8988T (cell line): ENCODE results near the gene SYT14.
"Not testable (repeated sequence)": the region's sequence is repeated elsewhere in the genome, so short reads cannot be mapped to it uniquely, and the experiment has no call there.

Experiments used
- DNase-seq: peaks from one replicate; pipeline ENCODE4 v3.0.0; 2011

The SYT14 gene

DNA sequence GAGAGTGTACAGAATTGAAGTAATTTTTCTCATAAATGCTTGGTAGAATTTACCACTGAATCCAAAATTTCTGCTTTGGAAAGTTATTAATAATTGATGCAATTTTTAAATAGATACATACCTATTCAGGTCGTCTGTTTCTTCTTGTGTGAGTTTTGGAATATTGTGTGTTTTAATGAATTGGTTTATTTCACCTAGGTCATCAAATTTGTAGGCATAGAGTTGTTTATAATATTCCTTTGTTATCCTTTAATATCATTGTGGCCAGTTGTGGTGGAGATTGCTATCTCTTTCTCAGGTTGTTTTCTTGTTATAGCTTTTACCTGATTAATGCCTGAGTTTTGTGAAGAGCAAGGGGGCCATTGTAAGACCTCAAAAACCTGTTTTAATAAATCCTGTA is 93.5 kb downstream of the SYT14 start:
- no peak for DNase-seq

DNA sequence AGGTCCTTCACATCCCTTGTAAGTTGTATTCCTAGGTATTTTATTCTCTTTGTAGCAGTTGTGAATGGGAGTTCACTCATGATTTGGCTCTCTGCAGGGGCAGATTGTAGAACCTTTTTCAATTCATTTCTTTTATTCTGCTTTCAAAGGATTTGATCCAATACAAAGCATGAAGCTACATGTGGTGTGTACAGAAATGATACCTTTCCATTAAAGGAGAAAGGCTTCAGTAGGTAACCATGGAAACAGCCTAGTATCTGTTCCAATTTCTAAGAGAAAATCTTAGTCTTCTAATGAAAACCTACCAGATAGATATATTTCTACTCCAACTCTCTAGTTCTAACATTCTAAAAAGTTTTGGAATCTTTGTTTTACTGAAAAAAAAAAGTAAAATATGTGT is 105.0 kb downstream of the SYT14 start:
- no peak for DNase-seq

DNA sequence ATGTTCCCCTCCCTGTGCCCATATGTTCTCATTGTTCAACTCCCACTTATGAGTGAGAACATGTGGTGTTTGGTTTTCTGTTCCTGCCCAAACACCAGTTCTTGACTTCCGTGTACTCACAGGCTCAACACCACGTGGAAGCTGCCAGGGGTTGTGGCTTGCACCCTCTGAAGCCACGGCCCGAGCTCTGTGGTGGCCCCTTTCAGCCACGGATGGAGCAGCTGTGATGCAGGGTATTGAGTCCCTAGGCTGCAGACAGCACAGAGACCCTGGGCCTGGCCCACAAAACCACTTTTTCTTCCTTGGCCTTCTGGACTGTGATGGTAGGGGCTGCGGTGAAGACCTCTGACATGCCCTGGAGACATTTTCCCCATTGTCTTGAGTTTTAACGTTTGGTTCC is 111.6 kb downstream of the SYT14 start:
- DNase-seq = no peak

DNA sequence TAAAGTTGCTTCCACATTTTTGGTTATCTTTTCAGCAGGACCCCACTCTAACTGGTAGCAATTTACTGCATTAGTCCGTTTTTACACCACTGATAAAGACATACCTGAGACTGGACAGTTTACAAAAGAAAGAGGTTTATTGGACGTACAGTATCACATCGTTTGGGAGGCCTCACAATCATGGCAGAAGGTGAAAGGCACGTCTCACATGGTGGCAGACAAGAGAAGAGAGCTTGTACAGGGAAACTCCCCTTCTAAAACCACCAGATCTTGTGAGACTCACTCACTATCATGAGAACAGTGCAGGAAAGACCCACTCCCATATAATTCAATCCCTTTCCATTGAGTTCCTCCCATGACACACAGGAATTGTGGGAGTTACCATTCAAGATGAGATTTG is 112.5 kb downstream of the SYT14 start:
- not testable (repeated sequence) for DNase-seq

DNA sequence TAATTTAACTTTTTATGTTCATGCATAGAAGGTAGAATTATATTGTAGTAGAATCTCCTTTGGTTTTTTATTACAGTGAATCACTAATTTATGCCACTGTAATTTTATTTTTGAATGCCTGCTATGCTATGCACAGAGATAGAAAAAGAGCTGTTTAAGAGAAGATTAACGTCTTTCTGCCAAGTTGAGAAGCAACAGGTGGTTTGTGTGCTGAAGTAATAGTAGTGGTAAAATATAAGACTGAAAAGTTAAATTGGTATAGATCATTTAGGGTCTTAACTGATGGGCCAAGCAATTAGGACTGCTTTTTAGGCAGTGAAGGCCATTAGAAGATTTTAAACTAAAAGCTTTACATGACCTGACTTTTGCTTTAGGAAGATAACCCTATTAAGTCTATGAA is 115.1 kb downstream of the SYT14 start:
- DNase-seq = no peak

DNA sequence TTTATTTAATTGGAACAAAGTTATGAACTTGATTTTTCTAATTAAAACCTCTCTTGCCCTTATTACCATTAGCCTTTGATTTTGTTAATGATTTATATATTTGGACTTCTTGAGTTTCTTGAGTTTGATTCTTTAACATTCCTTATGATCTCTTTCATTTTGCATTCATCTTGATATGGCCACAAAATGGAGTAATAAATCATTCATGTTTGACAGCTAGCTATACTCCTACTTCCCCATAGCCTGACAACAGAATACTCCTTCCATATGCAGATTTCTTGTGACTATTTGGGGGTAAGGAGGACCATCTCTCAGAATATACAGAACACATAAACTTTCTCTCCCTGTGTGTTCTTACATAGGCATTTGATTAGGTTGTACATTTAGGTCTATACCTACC is 119.6 kb downstream of the SYT14 start:
- no peak for DNase-seq

DNA sequence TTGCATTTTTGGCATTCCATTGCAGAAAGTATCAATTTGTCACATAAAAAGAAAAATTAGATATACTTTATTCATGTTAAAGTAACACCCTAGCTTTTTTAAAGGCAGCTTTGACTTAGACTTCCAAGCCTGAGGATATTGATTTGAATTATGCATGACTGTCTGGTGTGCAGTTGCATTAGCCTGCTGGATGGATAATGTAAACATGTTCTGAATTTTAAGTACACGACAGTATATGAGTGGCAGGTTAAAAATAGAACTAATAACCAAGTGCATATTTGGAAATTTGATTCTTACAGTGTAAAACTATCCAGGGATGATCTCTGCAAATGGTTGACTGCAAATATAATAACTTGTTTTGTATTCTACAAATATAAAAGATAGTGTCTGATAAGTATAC is 124.0 kb downstream of the SYT14 start:
- DNase-seq = no peak

DNA sequence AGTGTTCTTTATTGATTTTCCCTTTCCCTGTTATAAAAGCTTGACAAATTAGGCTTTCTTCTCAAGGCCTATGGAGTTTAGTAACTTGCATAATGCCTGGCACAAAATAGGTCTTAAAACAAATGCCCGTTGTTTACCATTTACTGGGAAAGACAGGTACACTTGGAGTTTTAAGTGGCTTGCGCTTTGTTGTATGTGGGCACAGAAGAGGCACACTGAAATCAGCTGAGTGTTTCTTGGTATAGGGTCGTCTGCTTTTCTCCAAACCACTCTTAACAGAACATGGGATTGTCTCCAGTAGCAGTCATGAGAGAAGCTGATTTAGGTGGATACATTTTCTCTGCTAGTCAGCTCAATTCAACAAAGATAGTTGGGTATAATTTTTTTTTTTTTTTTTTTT is 132.5 kb downstream of the SYT14 start:
- DNase-seq = no peak

DNA sequence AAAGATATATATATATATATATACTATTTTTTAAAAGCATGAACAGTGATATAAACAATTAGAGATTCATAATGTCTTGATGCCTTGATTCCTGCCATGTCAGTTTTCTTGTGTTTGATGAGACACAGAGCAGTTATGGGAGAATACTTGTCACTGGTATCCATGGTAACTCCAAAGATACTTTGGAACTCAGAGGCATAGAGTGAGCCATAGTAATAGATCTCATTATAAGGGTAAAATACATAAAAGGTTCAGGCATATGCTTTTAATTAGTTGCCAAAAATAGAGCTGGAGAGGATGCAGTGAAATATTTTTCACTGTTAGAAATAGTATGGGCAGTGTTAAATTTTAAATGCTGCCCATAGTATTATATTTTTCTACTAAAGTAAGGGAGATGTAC is 134.1 kb downstream of the SYT14 start:
- no peak for DNase-seq

DNA sequence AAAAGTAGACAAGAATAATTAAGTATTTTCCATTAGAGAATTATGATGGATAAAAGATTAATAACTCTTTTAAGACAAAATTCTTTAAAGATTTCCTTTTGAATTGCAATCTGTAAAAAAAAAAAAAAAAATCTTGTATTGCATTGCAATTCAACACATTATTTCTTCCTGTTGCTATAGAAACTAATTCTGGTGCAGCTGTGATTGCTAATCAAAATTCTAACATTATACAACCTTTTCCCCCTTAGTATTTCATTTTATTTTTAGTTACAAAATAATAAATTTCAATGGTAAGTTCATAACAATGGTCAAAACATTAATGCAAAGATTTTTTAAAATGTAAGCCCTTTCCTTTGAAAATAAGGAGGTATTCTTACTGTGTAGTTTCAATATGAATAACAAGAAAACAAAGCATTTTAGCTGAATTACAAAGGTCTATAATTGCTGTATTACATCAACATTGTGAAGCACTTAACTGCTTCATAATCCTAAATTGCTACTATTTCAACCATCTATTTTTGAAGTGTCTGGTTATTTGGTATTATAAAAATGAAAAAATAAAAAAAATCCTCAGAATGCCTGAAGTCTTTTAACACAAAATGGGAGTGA is 135.0 kb downstream of the SYT14 start:
- DNase-seq = no peak

DNA sequence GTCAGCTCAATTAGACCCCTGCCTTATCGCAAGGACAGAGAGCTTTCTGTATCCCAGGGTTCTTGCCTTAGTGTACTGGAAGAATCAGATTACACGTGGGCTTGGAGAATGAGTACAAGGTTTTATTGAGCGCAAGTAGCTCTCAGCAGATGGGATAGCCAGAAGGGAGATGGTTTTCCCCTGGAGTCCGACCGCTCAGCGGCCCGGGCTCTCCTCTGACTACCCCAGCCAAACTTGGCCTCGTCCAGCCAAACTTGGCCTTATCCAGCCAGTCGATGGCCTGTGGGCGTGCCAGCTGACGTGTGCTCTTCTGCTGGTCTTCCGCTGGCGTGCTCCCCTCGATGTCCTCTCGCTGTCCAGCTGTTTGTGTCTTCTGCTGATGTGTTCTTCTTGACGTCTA is 136.9 kb downstream of the SYT14 start:
- DNase-seq = no peak

DNA sequence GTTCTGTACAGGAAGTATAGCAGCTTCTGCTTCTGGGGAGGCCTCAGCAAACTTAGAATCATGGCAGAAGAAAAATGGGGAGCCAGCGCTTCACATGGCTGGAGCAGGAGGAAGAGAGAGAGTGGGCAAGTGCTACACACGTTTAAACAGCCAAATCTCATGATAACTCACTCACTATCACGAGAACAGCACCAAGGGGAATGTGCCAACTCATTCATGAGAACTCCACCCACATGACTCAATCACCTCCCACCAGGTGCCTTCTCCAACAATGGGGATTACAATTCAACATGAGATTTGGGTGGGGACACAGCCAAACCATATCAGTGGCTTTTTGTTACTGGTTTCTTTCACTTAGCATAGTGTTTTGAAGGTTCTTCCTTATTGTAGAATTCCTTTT is 138.6 kb downstream of the SYT14 start:
- no peak for DNase-seq

DNA sequence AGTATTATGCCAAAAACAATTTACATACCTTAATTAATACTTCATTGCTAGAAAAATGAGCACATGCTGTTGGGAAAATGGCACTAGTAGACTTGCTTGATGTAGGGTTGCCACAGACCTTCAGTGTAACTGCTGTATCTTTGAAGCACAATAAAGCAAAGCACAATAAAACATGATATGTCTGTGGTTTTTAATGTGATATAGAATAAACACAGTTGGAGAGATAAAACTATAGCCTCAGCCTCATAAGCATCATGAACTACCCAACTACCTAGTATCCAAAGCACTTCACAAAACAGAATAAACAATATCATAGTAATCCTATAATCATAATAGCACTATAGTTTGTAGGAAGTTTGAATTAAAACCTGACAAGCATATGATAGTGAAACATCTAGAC is 143.5 kb downstream of the SYT14 start:
- DNase-seq = no peak

DNA sequence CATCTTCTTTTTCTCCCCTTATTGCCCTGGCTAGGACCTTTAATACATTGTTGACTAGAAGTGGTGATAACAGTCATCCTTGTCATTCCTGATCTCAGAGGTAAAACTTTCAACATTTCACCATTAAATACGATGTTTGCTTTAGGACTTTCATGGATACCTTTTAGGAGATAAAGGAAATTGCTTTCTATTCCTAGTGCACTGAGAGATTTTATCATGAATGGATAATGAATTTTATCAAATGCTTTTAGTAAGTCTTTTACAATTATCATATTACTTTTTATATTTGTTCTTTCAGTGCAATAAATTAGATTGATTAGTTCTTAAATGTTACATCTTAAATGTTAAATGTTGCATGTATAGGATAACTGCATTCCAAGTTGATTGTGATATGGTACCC is 147.3 kb downstream of the SYT14 start:
- no peak for DNase-seq

DNA sequence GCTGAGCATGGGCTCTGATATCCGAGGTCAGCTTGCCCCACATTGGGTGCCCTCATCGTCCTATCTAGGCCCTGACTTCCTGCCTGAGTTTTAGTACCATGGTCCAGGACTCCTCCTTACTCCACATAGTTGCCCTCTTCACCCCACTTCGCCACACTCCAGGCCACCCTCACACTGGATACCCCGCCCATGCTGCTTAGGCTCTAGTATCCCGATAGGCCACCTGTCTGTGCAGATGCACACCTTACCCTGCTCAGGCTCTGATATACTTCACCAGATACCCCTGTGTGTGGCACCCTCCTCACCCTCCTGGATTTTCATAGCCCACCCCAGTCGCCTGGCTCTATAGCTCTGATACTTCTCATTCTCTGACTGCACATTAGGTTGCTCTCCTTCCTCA is 149.0 kb downstream of the SYT14 start:
- no peak for DNase-seq

DNA sequence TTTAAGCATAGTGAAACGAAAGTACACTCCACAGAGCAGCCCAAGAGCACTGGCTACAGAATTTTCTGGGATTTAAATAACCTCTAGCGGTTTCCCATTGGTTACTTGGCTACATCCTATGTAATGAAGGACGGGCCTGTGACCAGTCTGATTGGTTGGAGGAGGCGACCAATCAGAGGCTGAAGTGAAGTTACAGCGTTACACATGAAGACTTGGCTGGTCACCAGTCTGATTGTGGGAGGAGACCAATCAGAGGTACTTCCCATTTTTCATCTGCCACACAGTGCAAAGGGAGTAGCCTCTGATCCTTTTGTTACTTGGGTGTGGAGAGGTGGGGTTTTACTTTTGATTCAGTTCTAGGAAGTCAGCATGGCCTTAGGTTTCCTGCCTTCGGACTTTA is 151.8 kb downstream of the SYT14 start:
- DNase-seq = no peak

DNA sequence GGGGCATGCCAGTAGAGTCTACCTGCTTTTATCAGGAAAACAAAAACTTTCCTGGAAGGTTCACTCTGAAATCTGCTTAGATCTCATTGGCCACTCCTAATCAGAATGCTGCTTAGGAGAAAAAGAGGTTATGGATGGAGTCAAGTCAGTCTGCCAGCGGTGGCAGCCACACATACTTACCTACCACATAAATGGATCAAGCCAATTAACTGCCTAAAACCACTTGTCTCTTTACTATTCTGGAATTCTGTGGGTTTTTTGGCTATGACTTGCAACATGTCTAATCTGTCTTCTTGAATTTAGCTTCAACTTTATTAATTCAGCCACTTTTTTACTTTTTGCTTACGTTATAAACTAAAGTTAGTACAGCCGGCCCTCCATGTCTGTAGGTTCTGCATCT is 154.3 kb downstream of the SYT14 start:
- no peak for DNase-seq

DNA sequence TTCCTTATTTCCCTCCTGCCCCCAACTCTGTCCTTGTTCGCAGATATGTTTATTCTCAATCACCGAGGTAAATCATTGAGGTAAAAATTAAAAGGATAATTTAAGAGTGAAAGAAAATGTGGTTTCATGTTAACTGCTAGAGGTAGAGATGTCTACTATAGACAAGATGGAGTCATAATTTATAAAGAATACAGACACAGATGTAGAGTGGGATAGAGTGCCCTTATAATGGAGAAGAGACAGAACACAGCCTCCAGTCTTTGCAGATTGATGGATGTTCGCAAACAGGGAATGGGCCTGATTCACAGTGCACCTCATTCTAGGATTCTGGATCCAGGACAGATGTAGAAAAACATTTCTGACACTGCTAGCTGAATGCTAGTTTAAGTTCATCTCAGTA is 155.4 kb downstream of the SYT14 start:
- DNase-seq = no peak

DNA sequence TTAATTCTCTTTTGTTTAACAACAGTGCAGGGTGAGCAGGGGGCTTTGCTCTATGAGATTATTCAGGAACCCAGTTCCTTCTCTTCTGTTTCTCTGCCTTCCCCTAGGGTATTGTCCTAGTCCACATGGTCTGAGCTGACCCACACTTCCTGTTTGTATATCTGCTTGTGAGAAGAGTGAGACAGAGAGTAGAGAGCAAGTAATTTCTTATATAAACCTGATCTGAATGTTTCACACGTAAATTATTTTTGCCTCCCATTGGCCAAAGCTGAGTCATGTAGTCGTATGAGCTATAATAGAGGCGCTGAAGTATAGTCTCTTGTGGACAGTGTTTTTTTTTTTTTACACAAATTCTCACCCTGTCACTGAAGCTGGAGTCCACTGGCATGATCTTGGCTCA is 160.3 kb downstream of the SYT14 start:
- no peak for DNase-seq

DNA sequence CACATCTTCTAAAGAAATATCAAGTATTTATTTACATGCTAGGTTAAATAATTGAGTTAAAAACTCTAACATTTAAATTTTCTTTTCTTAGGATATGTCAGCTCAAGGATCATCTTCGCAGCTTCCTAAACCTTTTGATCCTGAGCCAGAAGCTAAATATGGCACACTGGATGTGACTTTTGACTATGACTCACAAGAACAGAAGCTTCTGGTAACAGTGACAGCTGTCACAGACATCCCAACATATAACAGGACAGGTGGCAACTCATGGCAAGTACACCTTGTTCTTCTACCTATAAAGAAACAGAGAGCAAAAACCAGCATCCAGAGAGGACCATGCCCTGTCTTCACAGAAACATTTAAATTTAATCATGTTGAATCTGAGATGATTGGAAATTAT is 161.9 kb downstream of the SYT14 start:
- no peak for DNase-seq

DNA sequence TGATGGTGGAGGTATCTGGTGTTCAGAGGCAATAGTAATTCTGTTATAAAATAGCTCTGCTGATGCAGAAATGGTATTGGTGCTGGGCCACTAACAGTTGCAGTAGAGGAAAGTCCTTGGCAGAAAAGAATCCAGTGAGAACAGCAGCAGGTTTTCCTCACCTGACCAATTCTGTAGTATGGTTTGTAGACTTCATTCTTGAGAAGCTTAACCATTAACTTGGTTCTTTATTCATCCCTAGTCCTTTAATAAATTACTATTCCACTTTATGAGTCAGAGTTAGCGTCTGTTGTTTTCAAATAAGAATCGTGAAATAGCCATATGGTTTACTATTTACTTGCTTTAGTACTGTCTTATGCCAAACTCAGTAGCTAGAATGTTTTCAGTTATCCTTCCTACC is 166.1 kb downstream of the SYT14 start:
- no peak for DNase-seq

DNA sequence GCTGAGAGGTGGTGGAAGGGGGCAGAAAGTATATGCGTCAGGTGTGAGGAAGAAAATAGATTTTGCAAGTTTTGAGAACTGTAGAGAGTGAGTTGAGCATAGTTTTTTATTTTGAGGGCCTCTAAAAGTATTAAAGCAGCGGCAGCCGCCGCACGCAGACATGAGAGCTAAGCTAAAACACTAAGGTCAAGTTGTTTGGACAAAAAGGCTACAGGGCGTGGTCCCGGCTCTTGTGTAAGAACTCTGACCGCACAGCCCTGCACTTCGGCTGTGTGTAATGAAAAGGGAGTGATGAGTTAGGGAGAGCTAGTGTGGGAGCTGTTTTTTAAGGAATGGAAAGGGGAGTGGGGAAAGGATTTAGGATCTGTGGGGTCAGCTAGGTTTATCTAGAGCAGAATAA is 174.9 kb downstream of the SYT14 start:
- DNase-seq = not testable (repeated sequence)

DNA sequence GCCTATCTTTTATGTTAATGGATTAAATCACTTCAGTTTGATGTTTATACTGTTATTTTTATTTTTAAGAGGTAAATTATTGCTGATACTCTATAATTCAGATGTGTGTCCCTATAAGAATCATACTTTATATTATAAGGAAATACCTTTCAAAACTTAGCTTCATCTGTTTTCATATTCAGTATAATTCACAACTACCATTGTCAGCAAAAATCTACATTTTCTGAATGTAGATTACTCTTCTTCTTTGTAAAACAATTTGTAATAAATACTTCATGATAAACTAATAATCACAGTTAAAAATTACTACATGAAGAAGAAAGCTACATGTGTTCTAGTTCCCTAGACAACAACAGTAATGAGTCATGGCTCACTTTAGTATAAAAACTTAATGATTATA is 179.2 kb downstream of the SYT14 start:
- DNase-seq = no peak

DNA sequence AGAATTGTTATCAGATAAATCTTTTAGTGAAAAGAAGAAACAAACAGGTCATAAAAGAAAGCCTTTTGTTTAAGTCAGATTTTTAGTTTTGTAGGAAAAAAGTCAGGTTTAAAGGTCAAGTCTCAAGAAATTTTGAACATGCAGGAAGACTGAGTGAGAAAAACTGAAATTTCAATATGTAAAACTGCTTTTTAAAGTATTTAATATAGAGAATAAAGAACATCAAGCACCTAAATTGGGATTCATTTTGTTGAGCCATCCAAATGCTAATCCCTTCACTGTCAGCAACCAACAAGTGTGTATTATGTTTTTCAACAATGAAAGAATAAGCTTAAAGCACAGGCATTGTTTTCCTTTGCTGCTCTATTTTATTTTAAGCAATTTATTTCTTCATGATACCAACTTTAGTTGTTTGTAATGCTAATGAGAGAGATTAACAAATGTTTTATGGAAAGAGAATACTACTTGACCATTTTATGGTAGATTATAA is 179.7 kb downstream of the SYT14 start:
- no peak for DNase-seq

DNA sequence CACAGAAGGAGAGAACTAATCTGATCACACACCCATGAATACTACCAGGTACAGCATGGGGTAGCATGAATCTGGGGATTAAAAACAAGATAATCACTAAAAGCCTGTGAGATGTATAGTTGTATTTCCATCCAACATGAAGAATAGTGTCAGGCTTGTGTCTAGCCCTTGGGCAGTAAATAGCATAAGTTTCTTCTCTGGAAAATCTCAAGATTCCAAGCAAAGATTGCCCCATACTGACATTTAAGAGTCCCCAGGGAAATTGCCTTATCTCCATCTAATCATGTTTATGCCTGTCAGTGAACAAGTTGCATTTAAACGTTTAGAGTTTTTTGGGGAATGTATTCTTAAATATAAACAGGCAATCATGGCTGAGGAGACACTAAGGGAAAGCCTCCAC is 185.4 kb downstream of the SYT14 start:
- no peak for DNase-seq
